Fibroblast of lung (primary cell): Measurements from ENCODE around the gene SPEM3.

ENCODE experiments used
- EZH2 ChIP-seq: IDR thresholded peaks from 2 replicates; pipeline ENCODE4 v1.5.1; 2012; ENCODE audit warnings: low read length, control low read depth, mild to moderate bottlenecking; ENCODE audit errors: missing control alignments
- TF ChIP-seq, protein P1 (sequence below), 2 donors: IDR thresholded peaks in 1 of 2; conservative IDR thresholded peaks in 1 of 2; 1 replicate in 1 of 2; 2 replicates in 1 of 2; pipeline ENCODE4 v1.5.1; 2011 to 2012; ENCODE audit warnings: low read length in 2 of 2, control low read depth in 1 of 2, inconsistent platforms in 1 of 2, low read depth in 1 of 2, mild to moderate bottlenecking in 1 of 2

GRCh38 chr17:7411427-7411750, 17.3 kb upstream of the SPEM3 start:
- TF ChIP-seq EZH2 = no peak
- TF ChIP-seq, protein P1, sequence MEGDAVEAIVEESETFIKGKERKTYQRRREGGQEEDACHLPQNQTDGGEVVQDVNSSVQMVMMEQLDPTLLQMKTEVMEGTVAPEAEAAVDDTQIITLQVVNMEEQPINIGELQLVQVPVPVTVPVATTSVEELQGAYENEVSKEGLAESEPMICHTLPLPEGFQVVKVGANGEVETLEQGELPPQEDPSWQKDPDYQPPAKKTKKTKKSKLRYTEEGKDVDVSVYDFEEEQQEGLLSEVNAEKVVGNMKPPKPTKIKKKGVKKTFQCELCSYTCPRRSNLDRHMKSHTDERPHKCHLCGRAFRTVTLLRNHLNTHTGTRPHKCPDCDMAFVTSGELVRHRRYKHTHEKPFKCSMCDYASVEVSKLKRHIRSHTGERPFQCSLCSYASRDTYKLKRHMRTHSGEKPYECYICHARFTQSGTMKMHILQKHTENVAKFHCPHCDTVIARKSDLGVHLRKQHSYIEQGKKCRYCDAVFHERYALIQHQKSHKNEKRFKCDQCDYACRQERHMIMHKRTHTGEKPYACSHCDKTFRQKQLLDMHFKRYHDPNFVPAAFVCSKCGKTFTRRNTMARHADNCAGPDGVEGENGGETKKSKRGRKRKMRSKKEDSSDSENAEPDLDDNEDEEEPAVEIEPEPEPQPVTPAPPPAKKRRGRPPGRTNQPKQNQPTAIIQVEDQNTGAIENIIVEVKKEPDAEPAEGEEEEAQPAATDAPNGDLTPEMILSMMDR (conservative IDR thresholded peaks at IDR 0.05 in 1 of 2, IDR thresholded peaks at IDR 0.05 in 1 of 2; ENCODE audit: low read depth in 1 of 2, low read length in 2 of 2) = no peak
